ENCODE measurements around the gene KATNAL2.

Gene KATNAL2

GRCh38 chr18:46917108-46917802 lies at the start of gene KATNAL2, which contains the start of gene PIAS2:
TSS of gene KATNAL2 (plus strand) at chr18:46917602. CDS start at chr18:46946873, 29,271 bp downstream.
TSS of gene PIAS2 (minus strand) at chr18:46917507. CDS start at chr18:46917345, 162 bp downstream.
- DNase-seq, result peak; percentile 85

DNA sequence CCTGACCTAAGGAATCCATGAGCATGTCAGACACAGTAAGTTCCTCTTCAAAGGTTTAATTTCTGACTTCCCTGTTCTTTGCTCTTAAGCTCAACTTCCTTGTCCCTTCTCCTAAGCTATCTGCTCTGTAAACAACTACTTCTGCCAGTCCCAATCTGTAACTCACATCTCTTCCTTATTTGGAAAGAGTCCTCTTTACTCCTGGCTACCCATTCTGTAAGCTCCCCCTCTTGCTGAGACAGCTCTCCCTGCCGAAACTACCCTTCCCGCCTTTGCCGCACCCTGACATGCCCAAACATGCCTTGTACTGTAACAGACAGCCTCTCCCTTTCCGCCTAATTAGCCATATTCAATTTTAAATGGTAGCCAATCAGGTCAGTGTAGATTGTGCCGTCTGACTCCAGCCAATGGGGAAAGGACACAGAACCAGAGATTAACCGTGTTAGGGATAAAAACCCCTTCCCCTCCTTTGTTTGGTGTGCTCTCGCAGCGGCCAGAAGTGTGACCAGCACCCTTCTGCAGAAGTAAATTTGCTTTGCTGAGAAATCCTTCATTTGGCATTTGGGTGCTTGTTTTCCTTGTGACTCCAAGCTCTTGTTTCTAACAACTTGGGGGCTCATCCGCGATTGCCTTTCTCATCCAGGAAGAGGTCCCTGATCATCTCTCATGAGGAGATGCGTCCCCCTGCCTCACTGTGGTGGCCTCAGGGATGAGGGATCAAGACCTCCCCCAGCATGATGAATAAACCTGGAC lies 49.1 kb upstream of the KATNAL2 start:
- DNase-seq, result no peak

DNA sequence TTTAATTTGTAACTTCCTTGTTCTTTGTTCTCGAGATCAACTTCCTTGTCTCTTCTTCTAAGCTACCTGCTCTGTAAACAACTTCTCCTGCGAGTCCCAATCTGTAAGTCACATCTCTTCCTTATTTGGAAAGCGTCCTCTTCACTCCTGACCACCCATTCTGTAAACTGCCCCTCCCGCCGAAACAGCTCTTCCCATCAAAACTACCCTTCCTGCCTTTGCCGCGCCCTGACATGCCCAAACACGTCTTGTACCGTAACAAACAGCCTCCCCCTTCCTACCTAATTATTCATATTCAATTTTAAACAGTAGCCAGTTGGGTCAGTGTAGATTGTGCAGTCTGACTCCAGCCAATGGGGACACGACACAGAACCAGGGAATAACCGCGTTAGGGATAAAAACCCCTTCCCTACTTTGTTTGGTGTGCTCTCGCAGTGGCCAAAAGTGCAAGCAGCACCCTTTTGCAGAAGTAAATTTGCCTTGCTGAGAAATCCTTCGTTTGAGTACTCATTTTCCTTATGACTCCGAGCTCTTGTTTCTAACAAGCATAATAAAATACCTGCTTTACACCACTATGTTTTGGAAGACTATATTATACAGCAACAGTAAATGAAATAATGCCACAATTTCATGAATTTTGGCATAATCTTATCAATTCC lies 39.9 kb upstream of the KATNAL2 start:
- DNase-seq, result no peak

GRCh38 chr18:46883180-46883579 lies 34.2 kb upstream of the KATNAL2 start:
- no peak for DNase-seq

DNA sequence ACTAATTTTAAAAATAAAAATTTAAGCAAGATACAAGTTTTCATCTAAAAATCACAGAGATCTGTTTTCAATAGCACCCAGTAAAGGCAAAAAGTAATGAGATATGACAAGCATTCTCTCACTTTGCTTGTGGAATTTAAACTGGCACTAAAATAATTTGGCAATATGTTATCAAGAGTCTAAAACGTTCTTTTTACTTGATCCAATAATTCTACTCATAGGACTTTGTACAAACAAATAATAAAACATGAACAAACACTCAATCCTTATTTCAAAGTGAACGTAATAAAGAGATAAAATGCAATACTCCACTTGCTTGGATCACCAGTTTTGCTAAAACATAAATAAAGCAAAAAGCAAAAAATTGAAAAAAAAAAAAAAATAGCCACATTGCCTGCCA lies 30.5 kb upstream of the KATNAL2 start:
- DNase-seq, result no peak

GRCh38 chr18:46888965-46889364 lies 28.4 kb upstream of the KATNAL2 start:
- no peak for DNase-seq

DNA sequence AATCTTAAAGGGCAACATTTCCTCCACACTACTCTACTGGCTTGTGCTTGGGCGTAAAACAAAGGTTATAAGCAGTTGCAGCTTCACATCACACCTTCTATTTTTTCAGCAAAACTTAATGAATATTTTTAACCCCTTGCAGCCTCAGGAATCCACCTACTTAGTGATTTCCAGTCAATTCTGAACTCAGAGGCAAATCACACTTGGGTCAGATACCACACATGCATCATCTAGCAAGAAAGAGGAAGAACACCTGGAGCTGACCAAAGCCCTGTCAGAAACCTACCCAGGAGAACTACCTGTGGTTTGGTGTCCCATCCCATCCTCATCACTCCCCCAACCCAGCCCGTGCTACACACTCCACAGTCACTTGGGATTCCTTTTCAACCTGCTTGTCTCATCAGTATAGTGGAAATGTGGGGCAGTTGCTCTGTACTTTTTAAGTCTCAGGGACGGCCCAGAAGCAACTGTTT lies 25.6 kb upstream of the KATNAL2 start:
- DNase-seq, result no peak

- DNase-seq, result no peak
Observed at GRCh38 chr18:46892842-46893241, 24.6 kb upstream of the KATNAL2 start.

- no peak for DNase-seq
Observed at GRCh38 chr18:46893360-46893759, 24.0 kb upstream of the KATNAL2 start.

DNA sequence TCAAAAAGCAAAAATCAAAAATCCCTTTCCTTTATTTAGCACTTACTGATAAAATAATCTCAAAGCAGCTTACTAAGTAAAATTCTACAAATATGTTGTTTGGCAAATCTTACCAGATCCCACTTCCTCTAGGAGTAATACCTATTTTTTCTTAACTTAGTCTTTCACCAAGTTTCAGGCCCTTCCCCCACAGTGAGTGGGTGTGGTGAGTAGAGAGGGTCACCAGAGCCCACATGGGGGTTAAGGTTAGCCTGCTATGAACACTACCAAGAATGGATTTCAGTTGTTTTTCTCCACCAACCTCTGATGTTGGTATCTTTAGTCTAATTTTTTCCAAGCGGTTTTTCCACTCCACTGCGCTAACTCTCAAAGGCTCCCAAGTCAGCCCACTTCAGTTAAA lies 23.3 kb upstream of the KATNAL2 start:
- no peak for DNase-seq

GRCh38 chr18:46899274-46899948 lies 18.0 kb upstream of the KATNAL2 start:
- no peak for DNase-seq

DNA sequence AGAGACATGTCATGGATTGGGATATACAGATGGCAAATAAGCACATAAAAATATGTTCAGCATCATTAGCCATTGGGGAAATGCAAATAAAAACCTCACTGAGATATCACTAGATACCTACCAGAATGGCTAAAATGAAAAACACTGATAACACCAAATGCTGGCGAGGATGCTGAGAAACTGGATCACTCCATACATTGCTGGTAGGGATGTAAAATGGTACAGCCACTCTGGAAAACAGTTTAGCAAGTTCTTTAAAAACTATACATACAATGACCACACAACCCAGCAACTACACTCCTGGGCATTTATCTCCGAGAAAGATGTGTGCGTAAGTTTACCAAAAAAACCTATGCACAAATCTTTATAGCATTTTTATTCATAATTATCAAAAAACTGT lies 14.0 kb upstream of the KATNAL2 start:
- DNase-seq, result no peak

GRCh38 chr18:46909497-46909896 lies 7.9 kb upstream of the KATNAL2 start:
- no peak for DNase-seq

GRCh38 chr18:46910856-46911255 lies 6.5 kb upstream of the KATNAL2 start:
- no peak for DNase-seq

- DNase-seq, result no peak
Observed at GRCh38 chr18:46915800-46916550, 1.4 kb upstream of the KATNAL2 start.

DNA sequence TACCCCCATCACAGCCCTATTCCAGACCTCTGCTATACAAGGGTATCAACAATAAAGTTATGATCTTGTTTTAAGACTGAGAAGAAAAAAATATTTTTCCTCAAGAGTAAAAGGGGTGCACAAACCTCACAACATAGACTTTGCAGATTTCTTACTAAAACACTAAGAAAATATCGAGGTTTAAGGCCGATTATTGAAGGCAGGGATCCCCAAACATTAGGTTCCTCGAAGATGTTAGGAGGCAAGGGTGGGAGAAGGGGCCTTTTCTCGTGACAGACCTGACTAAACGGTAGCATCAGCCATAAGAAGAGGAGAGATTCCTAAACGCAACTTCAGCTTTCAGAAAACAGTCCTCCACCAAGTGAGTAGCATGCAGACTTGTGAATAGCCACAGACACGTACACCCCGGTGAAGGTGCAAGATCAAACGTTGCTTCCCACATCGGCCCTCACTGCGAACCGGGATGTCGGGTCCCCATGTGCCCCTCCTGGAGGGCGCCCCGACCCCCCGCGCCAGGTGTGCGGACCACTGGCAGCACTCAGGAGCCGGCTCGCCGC lies 773 bp upstream of the KATNAL2 start:
- DNase-seq, result peak; percentile 46

DNA sequence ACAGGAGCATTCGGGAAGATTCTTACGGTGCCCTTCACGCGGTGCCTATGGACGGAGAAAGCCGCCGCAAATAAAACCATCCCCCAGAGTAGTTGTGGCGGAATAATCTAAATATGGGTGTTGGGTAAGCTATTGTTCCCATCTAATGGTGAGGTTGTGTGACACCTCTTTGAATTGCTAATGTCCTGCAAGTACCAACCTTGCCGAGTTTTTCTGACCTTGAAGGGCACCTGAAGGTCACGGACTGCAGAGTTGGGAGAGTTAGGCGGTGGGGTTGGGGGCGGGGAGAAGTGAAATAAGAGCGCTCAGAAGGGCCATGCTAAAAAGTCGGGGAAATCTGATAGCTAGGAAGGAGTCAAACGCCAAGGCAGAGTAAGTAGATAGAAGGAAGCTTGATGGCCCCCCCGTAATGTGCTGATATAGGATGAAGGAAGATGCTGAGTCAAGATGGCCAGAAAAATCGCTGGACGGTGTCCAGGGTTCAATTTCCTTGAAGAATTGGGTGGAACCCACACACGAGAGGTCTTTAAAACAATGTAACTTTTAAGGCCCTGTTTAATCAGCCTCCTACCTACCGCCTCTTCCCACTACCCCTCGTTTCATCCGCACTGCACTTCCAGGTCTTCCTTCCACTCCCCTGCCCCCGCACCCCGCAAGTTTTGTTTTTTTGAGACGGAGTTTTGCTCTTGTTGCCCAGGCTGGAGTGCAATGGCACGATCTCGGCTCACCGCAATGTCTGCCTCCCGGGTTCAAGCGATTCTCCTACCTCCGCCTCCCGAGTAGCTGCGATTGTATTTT lies 600 bp downstream of the KATNAL2 start:
- DNase-seq, result no peak

GRCh38 chr18:46920067-46920466 lies 2.7 kb downstream of the KATNAL2 start:
- no peak for DNase-seq

DNA sequence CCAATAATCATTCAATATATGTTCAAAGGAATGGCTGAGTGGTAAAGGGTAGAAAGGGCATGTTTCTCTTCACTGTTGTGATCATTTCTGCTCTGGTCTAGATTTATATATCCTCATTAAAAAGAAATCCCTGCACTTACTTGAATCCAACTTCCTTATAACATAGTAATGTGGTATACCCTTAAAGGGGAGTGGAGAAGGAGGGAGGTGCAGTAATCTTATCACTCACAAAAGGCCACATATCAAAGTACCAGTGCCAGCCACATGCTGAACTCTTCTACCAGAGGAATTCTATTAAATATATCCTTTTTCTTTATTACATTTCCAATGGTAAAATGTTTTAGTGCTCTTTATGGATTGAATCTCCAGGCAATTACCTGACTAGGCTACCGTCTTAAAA lies 3.3 kb downstream of the KATNAL2 start:
- no peak for DNase-seq

DNA sequence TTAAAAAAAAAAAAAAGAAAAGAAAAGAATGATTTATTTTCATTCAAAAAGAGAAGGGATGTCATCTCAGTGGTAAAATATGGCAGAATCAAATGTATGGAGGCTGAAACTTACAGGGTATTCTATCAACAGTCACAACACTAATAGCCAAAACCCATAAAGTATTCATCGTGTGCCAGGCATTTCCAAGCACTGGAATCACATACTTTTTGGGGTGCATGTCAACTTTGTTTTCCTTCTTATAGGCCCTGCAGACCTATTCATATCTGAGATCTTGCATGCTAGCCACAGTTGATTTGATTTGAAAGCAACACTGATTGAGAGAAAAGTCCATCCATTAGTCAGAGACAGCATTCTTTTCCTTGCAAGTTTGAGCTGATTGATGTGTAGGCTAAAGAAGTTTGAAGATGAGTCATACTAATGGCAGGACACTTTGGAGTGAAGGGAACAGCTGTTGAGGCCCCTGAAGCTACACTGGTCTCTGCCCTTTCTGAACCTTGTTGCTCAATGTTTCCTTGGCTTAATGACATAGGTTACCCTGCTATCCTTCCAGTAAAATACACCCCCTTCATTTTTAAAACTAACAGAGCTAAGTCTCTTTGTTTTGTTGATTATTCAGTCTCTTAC lies 22.0 kb downstream of the KATNAL2 start:
- DNase-seq, result no peak

All from CD4-positive, alpha-beta T cell treated with Interleukin-12 subunit alpha and Interleukin-12 subunit beta, for 1 hour (primary cell).